NT2/D1 (cell line): ENCODE measurements around the gene PKD2L2.

Experiments
- SUZ12 ChIP-seq: IDR thresholded peaks from 2 replicates; pipeline ENCODE4 v1.6.1; 2011; ENCODE audit not compliant: insufficient read length, insufficient read depth; ENCODE audit errors: extremely low read depth
- YY1 ChIP-seq: IDR thresholded peaks from 2 replicates; pipeline ENCODE4 v1.6.1; 2011; ENCODE audit not compliant: insufficient read length, insufficient read depth

- TF ChIP-seq YY1 (no peak), SUZ12 (no peak)
These were observed 5.3 kb downstream of the PKD2L2 start for GRCh38 chr5:137894586-137894985.
